Pulmonary artery endothelial cell (primary cell): ENCODE measurements around the gene KRT85. TPM values are rescaled to one million over a fixed set of nuclear protein-coding genes. Genes with fewer than 3 reads are reported as not detected.
"Not testable (repeated sequence)": the region's sequence is repeated elsewhere in the genome, so short reads cannot be mapped to it uniquely, and the experiment has no call there.

Source experiments
- DNase-seq: peaks from one replicate; pipeline ENCODE4 v3.0.0-alpha.2; 2011; ENCODE audit warnings: low read depth, low spot score
- total RNA-seq: library from RNA; depleted of rRNA; stranded (reverse); fragments of >200 nt; gene quantifications from 2 replicates; pipeline ENCODE4 v1.2.3, GENCODE V29; 2014

KRT85 gene
- total RNA-seq, 1 donor from 2014 or later = under 0.01 TPM

DNA sequence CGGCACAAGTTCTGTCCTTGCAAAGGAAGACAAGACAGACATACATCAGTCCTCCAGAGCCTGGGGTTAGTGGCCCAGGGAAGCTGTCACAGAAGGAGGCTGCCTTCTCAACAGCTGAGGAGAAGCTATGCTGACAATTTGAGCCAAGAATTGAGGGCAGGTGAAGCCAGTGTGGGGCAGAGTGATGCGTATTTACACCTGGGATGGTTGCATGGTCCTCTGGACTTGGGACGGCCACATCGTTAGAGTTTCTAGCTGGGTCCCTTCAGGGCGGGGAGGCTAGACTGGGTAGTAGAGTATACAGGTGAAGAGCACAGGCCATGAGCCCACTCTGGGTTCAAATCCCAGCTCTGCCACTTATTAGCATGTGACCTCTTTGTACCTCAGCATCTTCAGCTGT lies 16.5 kb downstream of the KRT85 start:
- no peak for DNase-seq

GRCh38 chr12:52350021-52350620 lies 17.2 kb downstream of the KRT85 start:
- DNase-seq = no peak

DNA sequence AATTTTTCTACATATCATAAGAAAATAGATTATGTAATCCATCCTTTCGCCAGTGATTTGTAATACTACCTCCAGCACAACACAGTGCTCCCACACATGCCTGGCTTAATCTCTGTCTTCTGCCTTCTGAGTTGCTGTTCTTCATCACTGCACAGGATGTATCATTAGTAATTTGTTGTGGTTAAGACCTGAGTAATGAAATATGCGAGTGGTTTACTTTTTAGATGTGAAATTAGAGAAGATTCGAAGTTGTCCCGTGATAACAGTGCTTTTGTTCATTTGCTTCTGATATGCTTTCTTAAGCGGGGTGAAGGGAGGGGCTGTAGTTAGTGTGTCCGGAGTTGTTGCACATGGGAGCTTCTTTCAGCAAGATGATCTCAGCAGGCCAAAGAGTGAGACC lies 18.1 kb downstream of the KRT85 start:
- DNase-seq = no peak

DNA sequence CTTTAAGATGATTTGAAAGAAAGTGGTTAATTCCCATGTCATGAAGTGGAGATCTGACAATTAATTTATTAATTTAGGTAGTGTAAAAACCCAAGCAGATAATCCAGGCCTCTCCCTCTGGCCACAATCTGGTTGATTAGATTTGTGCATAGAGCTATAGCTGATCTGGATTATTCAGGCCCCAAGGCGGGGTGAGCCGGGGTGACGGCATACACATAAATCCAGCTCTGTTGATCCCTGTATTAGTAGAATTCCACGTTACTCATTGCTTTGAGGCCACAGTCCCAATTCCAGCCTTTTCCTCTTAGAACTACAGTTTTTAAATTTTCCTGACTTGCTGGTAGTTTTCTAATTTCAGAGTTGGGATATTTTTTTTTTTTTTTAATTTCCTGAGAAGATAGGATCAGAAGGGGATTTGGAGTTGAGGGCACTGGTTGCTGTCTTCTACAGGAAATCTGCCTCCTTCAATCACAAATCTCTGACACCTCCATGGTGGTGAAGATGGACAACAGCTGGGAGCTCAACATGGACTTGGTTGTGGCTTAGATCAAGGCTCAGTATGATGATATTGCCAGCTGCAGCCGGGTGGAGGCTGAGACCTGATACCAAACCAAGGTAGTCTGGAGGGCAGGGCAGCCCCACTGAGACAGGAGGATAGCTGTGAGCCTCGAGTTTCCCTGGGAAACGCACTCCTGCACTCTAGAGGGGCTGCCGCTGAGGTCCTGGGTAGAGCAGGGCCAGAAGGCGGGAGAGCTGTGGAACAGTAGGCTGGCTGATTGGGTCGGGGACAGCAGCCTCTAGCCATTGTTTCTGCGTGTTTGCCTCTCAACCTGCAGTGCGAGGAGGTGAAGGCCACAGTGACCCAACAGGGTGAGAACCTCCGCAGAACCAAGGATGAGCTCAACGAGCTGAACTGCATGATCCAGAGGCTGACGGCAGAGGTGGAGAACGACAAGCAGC lies 19.4 kb downstream of the KRT85 start:
- no peak for DNase-seq

- no peak for DNase-seq
These were observed 20.3 kb downstream of the KRT85 start for GRCh38 chr12:52347016-52347415.

GRCh38 chr12:52346593-52346992 lies 20.7 kb downstream of the KRT85 start:
- no peak for DNase-seq

- not testable (repeated sequence) for DNase-seq
These were observed 22.2 kb downstream of the KRT85 start for GRCh38 chr12:52345041-52345440.

DNA sequence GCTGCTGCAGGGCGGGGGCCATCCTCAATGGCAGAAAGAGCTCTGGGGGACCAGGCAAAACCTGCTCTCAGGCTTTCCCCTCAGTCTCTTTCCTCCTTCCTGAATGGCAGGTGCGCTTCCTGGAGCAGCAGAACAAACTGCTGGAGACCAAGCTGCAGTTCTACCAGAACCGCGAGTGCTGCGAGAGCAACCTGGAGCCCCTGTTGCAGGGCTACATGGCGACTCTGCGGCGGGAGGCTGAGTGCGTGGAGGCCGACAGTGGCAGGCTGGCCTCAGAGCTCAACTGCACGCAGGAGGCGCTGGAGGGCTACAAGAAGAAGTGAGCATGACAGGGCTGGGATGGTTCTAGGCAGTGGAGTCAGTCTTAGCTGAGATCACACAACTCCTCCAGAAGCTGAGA lies 23.2 kb downstream of the KRT85 start:
- DNase-seq = no peak

- DNase-seq = no peak
These were observed 23.7 kb downstream of the KRT85 start for GRCh38 chr12:52343550-52343949.

DNA sequence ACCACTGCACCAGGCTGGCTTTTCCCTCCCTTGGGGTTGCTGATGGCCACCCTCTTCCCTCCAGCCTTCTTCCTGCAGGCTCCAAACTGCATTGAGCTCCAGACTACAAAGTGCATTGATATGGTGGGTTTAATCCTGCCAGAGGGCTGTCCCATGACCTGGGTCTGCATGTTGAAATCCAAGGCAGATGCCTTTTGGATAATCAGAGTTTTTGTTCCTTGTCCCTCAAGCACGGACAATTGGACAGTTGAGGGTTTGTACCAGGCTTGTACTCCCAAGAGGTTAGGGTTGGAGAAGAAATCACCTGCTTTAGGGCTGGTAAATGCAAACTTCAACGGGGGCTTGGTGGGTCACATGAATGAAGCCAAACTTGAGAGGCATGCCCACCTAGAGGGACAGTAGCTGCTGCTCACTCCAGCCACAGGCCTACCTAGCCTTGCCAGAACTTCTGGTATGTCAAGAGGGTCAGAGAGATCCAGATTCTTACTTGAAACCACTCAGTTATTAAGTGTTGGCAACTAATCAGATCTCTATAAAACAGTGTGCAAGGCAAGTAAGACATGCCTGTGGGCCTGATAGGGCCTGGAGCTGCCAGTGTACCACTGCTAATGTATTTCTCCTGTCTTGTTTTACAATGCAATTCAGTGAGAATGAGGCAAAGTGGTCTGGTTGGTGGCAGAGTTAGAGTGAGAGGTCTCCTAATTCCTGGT lies 24.3 kb downstream of the KRT85 start:
- no peak for DNase-seq

- DNase-seq = no peak
These were observed 26.2 kb downstream of the KRT85 start for GRCh38 chr12:52341066-52341580.

- no peak for DNase-seq
These were observed 28.9 kb downstream of the KRT85 start for GRCh38 chr12:52338241-52338960.

DNA sequence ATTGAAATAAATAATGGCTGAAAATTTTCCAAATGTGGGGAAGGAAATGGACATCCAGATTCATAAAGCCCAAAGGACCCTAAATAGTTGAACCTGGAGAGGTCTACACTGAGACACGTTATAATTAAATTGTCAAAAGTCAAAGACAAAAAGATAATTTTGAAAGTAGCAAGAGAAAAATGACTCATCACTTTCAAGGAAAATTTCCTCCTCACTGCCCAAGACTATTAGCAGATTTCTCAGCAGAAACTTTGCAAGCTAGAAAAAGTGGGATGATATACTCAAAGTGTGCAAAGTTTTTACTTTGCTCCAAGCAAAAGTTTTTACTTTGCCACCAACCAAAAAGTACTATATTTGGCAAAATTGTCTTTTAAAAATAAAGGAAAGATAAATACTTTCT lies 30.2 kb downstream of the KRT85 start:
- no peak for DNase-seq

DNA sequence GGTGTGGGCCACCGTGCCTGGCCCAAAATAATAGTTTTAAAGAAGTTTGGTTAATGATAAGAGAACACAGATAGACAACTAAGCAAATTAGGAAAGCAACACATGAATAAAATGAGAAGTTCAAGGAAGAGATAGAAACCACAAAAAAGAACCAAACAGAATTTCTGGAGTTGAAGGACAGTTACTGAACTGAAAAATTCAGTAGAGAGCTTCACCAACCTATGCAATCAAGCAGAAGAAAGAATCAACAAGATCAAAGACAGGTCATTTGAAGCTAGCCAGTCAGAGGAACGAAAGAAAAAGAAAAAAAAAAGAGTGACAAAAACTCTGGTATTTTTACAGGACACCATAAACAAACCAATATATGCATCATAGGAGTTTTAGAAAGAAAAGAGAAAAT lies 30.6 kb downstream of the KRT85 start:
- no peak for DNase-seq

DNA sequence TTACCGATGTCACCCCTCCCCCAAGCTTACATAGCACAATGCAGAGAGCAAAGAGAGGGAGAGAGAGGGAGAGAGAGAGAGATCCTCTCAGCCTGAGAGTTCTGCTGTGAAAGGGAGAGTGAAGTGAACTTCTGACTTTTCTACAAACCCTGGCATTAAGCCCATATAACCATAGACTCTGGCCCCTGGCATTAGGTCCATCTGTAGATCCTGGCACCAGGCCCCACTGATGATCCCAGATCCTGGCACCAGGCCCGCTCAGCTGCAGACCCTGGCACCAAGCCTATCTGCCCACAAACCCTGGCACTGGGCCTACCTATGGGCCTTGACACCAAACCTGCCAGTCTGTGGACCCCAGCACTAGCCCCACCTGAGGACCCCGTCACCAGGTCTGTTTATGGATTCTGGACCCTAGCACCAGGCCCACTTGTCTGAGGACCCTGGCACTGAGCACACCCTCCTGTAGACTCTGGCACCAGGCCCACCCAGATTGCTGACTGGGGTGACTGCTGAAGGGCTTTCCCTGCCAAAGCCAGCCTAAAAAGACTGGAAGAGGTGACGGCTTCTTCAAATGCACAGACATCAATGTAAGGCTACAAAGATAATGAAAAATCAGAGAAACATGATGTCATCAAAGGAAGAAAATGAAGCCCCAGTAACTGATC lies 31.6 kb downstream of the KRT85 start:
- DNase-seq = no peak

GRCh38 chr12:52334185-52334584 lies 33.1 kb downstream of the KRT85 start:
- DNase-seq = no peak

- no peak for DNase-seq
These were observed 34.0 kb downstream of the KRT85 start for GRCh38 chr12:52333321-52333720.

DNA sequence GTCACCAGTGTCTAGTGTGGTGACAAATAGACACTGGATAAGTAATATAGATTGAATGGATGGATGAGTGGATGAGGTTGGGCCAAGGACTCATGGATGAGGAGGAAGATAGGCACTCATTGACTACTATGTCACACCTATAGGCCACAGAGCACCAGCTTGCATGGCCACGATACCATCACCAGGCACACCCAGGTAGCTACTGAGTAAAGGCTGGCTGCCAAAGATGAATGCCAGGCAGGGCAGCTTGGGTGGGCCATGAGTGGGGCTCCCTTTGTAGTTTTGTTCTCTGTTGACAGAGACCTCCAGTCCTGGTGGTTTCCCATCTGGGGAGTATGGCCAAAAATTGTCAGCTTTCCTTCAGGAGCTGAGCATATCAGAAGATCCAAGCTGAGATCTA lies 34.9 kb downstream of the KRT85 start:
- no peak for DNase-seq

DNA sequence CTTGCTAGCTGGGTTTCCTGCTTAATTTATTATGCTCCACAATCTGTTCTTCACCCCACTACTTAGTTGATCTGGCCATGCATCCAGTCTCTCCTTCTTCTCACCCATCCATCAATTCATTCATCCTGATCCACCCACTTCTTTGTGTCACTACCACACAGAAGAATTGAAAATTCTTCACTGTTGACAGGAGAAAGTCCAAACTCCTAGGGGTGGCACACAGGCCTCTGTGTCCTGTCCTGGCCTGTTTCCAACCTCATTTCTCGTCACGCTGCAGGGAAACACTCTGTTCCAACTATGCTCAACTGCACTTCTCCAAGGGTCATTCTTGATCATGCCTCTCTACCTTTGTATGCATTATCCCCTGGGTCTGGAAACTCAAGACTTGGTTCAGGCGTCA lies 35.4 kb downstream of the KRT85 start:
- DNase-seq = no peak

- no peak for DNase-seq
These were observed 36.2 kb downstream of the KRT85 start for GRCh38 chr12:52331039-52331438.
